GM23338 (cell line): Measurements from ENCODE around the gene ZFHX3. TPM values are rescaled to one million over a fixed set of nuclear protein-coding genes. Genes with fewer than 3 reads are reported as not detected.

ENCODE experiments used
- ATAC-seq: fragments of 200-7000 bp; cut with Tn5 transposase; 3 replicates; pipeline ENCODE4 v1.9.1; 2020
- DNase-seq: peaks from one replicate; pipeline ENCODE4 v3.0.0-alpha.2; 2015; ENCODE audit warnings: low spot score
- H2AFZ ChIP-seq: fragments of 200-600 bp; sonication (generic); 2 replicates; pipeline ENCODE4 v1.8.0; 2016; ENCODE audit warnings: antibody characterized with exemption, mild to moderate bottlenecking, moderate library complexity
- H3F3A ChIP-seq: fragments of 200-600 bp; sonication (generic); replicated peaks from 2 replicates; pipeline ENCODE4 v1.8.0; 2017; ENCODE audit warnings: antibody characterized with exemption, mixed run types, low read depth
- H3K27ac ChIP-seq: fragments of 200-600 bp; sonication (generic); 2 replicates; pipeline ENCODE4 v1.6.1; 2016; ENCODE audit warnings: low read depth
- H3K27me3 ChIP-seq: fragments of 200-600 bp; sonication (generic); 2 replicates; pipeline ENCODE4 v1.8.0; 2016; ENCODE audit warnings: mild to moderate bottlenecking, mixed run types, moderate library complexity; ENCODE audit not compliant: insufficient read depth
- H3K36me3 ChIP-seq: fragments of 200-600 bp; sonication (generic); 2 replicates; pipeline ENCODE4 v1.8.0; 2016; ENCODE audit warnings: mild to moderate bottlenecking; ENCODE audit not compliant: insufficient read depth
- H3K4me1 ChIP-seq: fragments of 200-600 bp; sonication (generic); 2 replicates; pipeline ENCODE4 v1.8.0; 2016; ENCODE audit warnings: mild to moderate bottlenecking, moderate library complexity; ENCODE audit not compliant: insufficient read depth
- H3K4me2 ChIP-seq: fragments of 200-600 bp; sonication (generic); 2 replicates; pipeline ENCODE4 v1.7.1; 2017; ENCODE audit warnings: mixed run types
- H3K4me3 ChIP-seq: fragments of 200-600 bp; sonication (generic); 2 replicates; pipeline ENCODE4 v1.6.1; 2016; ENCODE audit warnings: mixed run types
- H3K79me2 ChIP-seq: fragments of 200-600 bp; sonication (generic); replicated peaks from 2 replicates; pipeline ENCODE4 v1.8.0; 2017; ENCODE audit warnings: mild to moderate bottlenecking; ENCODE audit not compliant: insufficient read depth
- H3K9me2 ChIP-seq: fragments of 200-600 bp; sonication (generic); 2 replicates; pipeline ENCODE4 v1.8.0; 2017; ENCODE audit not compliant: insufficient read depth
- H4K20me1 ChIP-seq: fragments of 200-600 bp; sonication (generic); replicated peaks from 2 replicates; pipeline ENCODE4 v1.8.0; 2017; ENCODE audit warnings: mild to moderate bottlenecking; ENCODE audit not compliant: insufficient read depth
- H3K27ac Mint-ChIP-seq: 2 replicates; pipeline ENCODE4 v1.8.0; 2020; ENCODE audit warnings: inconsistent platforms, mild to moderate bottlenecking, moderate library complexity, mixed read lengths
- H3K27me3 Mint-ChIP-seq: 3 replicates; pipeline ENCODE4 v1.8.0; 2022; ENCODE audit warnings: low read depth, mild to moderate bottlenecking, moderate library complexity, mixed read lengths, inconsistent platforms; ENCODE audit not compliant: insufficient read depth, poor library complexity
- H3K36me3 Mint-ChIP-seq: 3 replicates; pipeline ENCODE4 v1.8.0; 2021; ENCODE audit warnings: low read depth, mild to moderate bottlenecking, inconsistent platforms, moderate library complexity, mixed read lengths
- H3K4me1 Mint-ChIP-seq: 3 replicates; pipeline ENCODE4 v1.8.0; 2020; ENCODE audit warnings: mild to moderate bottlenecking, inconsistent platforms, mixed read lengths
- H3K4me3 Mint-ChIP-seq: 3 replicates; pipeline ENCODE4 v1.8.0; 2021; ENCODE audit warnings: moderate library complexity, mild to moderate bottlenecking, inconsistent platforms, mixed read lengths
- H3K9me3 Mint-ChIP-seq: 3 replicates; pipeline ENCODE4 v1.8.0; 2020; ENCODE audit warnings: moderate library complexity, mild to moderate bottlenecking, inconsistent platforms, mixed read lengths
- CREB1 ChIP-seq: fragments of 250-450 bp; sonication (Bioruptor Pico); IDR thresholded peaks from 2 replicates; pipeline ENCODE4 v1.5.0; 2020; ENCODE audit warnings: low read depth, mild to moderate bottlenecking, moderate library complexity
- EZH2 ChIP-seq: fragments of 200-600 bp; sonication (generic); IDR thresholded peaks from one replicate; pipeline ENCODE4 v1.8.0; 2017; ENCODE audit warnings: antibody characterized with exemption, mild to moderate bottlenecking, low read depth; ENCODE audit not compliant: unreplicated experiment
- EZH2phosphoT487 ChIP-seq: fragments of 200-600 bp; sonication (generic); IDR thresholded peaks from one replicate; pipeline ENCODE4 v1.8.1; 2018; ENCODE audit warnings: antibody characterized with exemption; ENCODE audit not compliant: unreplicated experiment
- JUNB ChIP-seq: IDR thresholded peaks from one replicate; pipeline ENCODE4 v1.6.1; 2016; ENCODE audit warnings: antibody characterized with exemption; ENCODE audit not compliant: unreplicated experiment
- REST ChIP-seq: IDR thresholded peaks from one replicate; pipeline ENCODE4 v1.6.1; 2018; ENCODE audit warnings: antibody characterized with exemption; ENCODE audit not compliant: unreplicated experiment
- STAT1 ChIP-seq: IDR thresholded peaks from one replicate; pipeline ENCODE4 v1.6.1; 2016; ENCODE audit warnings: antibody characterized with exemption; ENCODE audit not compliant: unreplicated experiment
- ZNF331 ChIP-seq: fragments of 250-450 bp; sonication (Bioruptor Pico); IDR thresholded peaks from 2 replicates; pipeline ENCODE4 v1.5.0; 2020; ENCODE audit warnings: low read depth, mild to moderate bottlenecking, moderate library complexity
- ZNF462 ChIP-seq: fragments of 250-450 bp; sonication (Bioruptor Pico); IDR thresholded peaks from 2 replicates; pipeline ENCODE4 v1.5.0; 2020; ENCODE audit warnings: mild to moderate bottlenecking, moderate library complexity
- polyA plus RNA-seq: library from polyadenylated mRNA; unstranded; fragments of >200 nt; fragmentation: Nextera tagmentation; extraction: Ambion mirVana; gene quantifications from 2 replicates; pipeline ENCODE4 v1.2.1, GENCODE V29; 2016
- total RNA-seq: library from RNA; depleted of rRNA; stranded (reverse); fragments of >200 nt; shearing (Covaris generic); gene quantifications from 2 replicates; pipeline ENCODE4 v1.2.3, GENCODE V29; 2014

The ZFHX3 gene
- total and polyA plus RNA-seq, 2 experiments from 2014 or later: 1.0 to 1.5 TPM

GRCh38 chr16:72923757-72924156 is 124.2 kb downstream of the ZFHX3 start:
- Mint-ChIP-seq H3K36me3 (no peaks in the 10 kb centered on the region), H3K27me3 (no peaks in the 10 kb centered on the region), H3K27ac (no peak overlapping the region), H3K4me1 (no peaks in the 10 kb centered on the region; the same call in 2 of the 3 replicates), H3K4me3 (no peak overlapping the region), H3K9me3 (no peaks in the 10 kb centered on the region; the same call in 2 of the 3 replicates)
- Histone ChIP-seq H3K4me2 (no peak overlapping the region), H3K9me2 (no peaks in the 10 kb centered on the region), H3K36me3 (no peaks in the 10 kb centered on the region), H2AFZ (no peak overlapping the region), H3F3A (no peaks in the 10 kb centered on the region), H4K20me1 (no peaks in the 10 kb centered on the region; the same call in 1 of the 2 replicates), H3K79me2 (no peaks in the 10 kb centered on the region), H3K4me1 (no peaks in the 10 kb centered on the region), H3K27ac (no peak overlapping the region), H3K4me3 (no peak overlapping the region), H3K27me3 (no peaks in the 10 kb centered on the region)
- ATAC-seq: no peak
- TF ChIP-seq REST (no peak), STAT1 (no peak), CREB1 (CRISPR knock-in tag) (no peak), ZNF331 (CRISPR knock-in tag) (no peak), EZH2phosphoT487 (no peak), EZH2 (no peak), JUNB (no peak), ZNF462 (no peak)
- no peak for DNase-seq
